ENCODE data around the gene APMAP.

APMAP gene

DNA sequence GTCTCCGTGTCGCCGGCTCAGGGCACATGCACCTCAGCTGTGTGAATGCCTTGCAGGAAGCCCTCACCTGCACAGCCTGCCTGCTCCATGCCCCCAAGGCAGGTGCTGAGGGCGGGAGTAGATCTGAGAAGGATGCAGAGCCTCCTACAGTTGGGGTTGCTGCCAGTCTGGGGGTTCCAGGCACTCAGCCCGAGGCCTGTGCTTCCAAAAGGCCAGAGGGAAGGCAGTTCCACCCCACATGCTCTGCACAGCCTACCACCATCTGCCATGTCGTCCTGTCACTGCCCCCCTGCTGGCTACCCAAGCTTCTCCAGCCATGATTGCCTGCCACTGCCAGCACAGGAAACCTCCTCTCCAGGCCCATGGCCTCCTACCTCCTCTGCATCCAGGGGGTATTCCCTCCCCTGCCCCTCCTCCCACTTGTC is 46.1 kb upstream of the APMAP start:
- H3K27me3 ChIP-seq (ENCODE audit: insufficient read depth, poor library complexity, severe bottlenecking) = no peaks in the 10 kb centered on the region
- TF ChIP-seq, protein P1, sequence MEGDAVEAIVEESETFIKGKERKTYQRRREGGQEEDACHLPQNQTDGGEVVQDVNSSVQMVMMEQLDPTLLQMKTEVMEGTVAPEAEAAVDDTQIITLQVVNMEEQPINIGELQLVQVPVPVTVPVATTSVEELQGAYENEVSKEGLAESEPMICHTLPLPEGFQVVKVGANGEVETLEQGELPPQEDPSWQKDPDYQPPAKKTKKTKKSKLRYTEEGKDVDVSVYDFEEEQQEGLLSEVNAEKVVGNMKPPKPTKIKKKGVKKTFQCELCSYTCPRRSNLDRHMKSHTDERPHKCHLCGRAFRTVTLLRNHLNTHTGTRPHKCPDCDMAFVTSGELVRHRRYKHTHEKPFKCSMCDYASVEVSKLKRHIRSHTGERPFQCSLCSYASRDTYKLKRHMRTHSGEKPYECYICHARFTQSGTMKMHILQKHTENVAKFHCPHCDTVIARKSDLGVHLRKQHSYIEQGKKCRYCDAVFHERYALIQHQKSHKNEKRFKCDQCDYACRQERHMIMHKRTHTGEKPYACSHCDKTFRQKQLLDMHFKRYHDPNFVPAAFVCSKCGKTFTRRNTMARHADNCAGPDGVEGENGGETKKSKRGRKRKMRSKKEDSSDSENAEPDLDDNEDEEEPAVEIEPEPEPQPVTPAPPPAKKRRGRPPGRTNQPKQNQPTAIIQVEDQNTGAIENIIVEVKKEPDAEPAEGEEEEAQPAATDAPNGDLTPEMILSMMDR (IDR thresholded peaks at IDR 0.05; ENCODE audit: poor library complexity, severe bottlenecking) = no peak
- H3K4me3 ChIP-seq (ENCODE audit: severe bottlenecking) = no peak overlapping the region
- no peak overlapping the region for H3K27ac ChIP-seq (ENCODE audit: poor library complexity, severe bottlenecking)
- no peaks in the 10 kb centered on the region for H3K9me3 ChIP-seq (ENCODE audit: severe bottlenecking)
- ATAC-seq (ENCODE audit: low read depth) (no peak), DNase-seq (ENCODE audit: low spot score) (no peak)
- no peaks in the 10 kb centered on the region for H3K4me1 ChIP-seq (ENCODE audit: insufficient read depth, poor library complexity, severe bottlenecking)
- H3K36me3 ChIP-seq (ENCODE audit: low read depth) = no peaks in the 10 kb centered on the region

DNA sequence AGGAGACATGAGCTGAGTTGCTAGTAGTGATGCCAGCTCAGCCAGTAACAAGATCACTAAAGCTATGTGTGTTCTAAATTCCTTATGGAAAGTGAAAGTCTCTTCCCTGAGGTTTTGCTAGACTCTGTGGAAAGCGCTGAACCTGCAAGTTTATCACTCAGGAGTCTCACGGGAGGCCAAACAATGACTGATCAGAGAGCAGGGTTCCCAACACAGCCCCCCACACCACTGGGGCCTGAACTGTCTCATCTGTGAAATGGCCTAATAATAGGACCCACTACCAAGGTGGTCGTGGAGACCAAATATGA is 45.5 kb upstream of the APMAP start:
- TF ChIP-seq, protein P1 (IDR thresholded peaks at IDR 0.05; ENCODE audit: poor library complexity, severe bottlenecking) = no peak
- no peak for ATAC-seq (ENCODE audit: low read depth)
- no peaks in the 10 kb centered on the region for H3K4me1 ChIP-seq (ENCODE audit: insufficient read depth, poor library complexity, severe bottlenecking)

DNA sequence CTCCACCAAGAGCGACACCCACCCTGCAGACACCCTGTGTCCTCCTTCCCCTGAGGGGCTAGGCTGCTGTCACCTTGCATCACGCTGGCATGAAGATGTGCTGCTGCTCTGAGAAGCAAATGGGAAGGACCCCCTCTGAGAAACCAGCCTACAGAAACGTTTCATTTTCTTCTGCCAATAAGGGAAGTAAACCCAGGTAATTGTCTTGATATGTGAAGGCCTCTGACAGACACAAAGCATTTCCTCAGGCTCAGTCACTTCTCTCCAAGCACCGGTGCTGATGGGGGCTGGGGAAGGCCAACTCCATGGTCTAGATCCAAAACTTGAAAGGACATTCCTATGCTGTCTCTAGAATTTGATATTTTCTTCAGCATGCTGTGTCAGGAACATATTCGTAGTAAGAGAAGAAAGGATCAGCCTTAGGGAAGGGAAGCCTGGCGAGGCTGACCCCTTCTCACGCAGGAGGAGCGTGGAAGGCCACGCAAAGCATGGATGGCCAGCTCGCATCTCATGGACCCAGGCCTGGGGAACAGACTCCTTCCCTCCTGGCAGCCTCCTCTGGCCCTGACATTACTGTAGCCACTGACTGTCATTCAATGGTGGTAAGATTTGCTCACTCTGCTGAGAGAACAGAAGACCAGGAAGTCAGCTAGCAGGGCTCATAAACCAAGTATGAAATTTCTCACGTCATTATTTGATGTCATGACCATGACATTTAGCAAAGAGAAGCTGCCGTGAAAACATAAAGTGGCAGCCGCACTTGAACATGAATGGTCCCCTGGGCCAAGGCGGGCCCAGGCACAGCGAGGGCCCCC is 44.9 kb upstream of the APMAP start:
- TF ChIP-seq, protein P1 (IDR thresholded peaks at IDR 0.05; ENCODE audit: poor library complexity, severe bottlenecking) = no peak
- H3K27me3 ChIP-seq (ENCODE audit: insufficient read depth, poor library complexity, severe bottlenecking) = no peaks in the 10 kb centered on the region
- no peak overlapping the region for H3K4me3 ChIP-seq (ENCODE audit: severe bottlenecking)
- no peak overlapping the region for H3K27ac ChIP-seq (ENCODE audit: poor library complexity, severe bottlenecking)
- ATAC-seq (ENCODE audit: low read depth) (no peak), DNase-seq (ENCODE audit: low spot score) (no peak)
- no peaks in the 10 kb centered on the region for H3K36me3 ChIP-seq (ENCODE audit: low read depth)
- H3K4me1 ChIP-seq (ENCODE audit: insufficient read depth, poor library complexity, severe bottlenecking) = no peaks in the 10 kb centered on the region
- no peaks in the 10 kb centered on the region for H3K9me3 ChIP-seq (ENCODE audit: severe bottlenecking)

More for the DNA sequence above, 45.5 kb upstream of the APMAP start:
- H3K27me3 ChIP-seq (ENCODE audit: insufficient read depth, poor library complexity, severe bottlenecking) = no peaks in the 10 kb centered on the region
- H3K4me3 ChIP-seq (ENCODE audit: severe bottlenecking) = no peak overlapping the region
- no peaks in the 10 kb centered on the region for H3K9me3 ChIP-seq (ENCODE audit: severe bottlenecking)
- H3K36me3 ChIP-seq (ENCODE audit: low read depth) = no peaks in the 10 kb centered on the region
- no peak for DNase-seq (ENCODE audit: low spot score)
- no peak overlapping the region for H3K27ac ChIP-seq (ENCODE audit: poor library complexity, severe bottlenecking)

DNA sequence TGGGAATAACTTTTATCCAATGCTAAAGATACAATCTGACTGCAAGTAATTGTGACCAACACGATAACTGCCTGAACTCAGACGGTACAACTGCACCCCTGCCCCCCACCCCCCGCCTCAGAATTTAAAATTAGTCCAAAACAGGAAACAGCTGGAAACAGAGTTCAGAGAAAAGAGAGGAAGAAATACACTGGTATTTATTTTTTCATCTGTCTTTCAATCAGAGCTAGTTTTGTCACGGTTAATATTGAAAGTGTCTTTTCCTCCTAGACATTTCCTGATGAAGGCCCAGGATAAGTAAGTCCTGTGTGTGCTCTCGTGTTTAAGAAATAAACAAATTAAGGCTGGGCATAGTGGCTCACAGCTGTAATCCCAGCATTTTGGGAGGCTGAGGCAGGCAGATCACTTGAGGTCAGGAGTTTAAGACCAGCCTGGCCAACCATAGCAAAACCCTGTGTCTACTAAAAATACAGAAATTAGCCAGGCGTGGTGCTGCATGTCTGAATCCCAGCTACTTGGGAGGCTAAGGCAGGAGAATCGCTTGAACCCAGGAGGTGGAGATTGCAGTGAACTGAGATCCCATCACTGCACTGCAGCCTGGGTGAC is 43.9 kb upstream of the APMAP start:
- Histone ChIP-seq H3K27ac (ENCODE audit: poor library complexity, severe bottlenecking) (no peak overlapping the region), H3K4me1 (ENCODE audit: insufficient read depth, poor library complexity, severe bottlenecking) (no peaks in the 10 kb centered on the region), H3K4me3 (ENCODE audit: severe bottlenecking) (no peak overlapping the region), H3K9me3 (ENCODE audit: severe bottlenecking) (no peaks in the 10 kb centered on the region), H3K36me3 (ENCODE audit: low read depth) (no peaks in the 10 kb centered on the region), H3K27me3 (ENCODE audit: insufficient read depth, poor library complexity, severe bottlenecking) (no peaks in the 10 kb centered on the region)
- TF ChIP-seq, protein P1 (IDR thresholded peaks at IDR 0.05; ENCODE audit: poor library complexity, severe bottlenecking) = no peak
- DNase-seq (ENCODE audit: low spot score) (no peak), ATAC-seq (ENCODE audit: low read depth) (no peak)

DNA sequence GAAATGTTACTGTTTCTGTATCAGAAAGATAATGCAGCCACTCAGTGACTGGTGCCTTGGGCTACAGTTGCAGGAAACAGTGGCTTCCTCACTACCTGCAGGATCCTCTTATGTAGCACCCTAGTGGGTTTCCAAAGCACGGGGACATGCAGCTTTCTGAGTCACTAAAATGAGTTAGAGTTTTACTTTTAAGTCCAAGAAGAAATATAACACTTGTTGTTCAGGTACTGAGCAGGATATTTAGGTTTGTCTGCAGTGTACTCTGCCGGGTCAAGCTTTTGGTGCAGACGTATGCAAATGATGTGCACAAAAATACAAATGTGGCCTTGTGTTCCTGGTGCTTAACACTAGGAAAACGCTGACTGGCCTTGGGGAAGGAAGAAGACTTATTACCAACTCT is 43.4 kb upstream of the APMAP start:
- Histone ChIP-seq H3K4me1 (ENCODE audit: insufficient read depth, poor library complexity, severe bottlenecking) (no peaks in the 10 kb centered on the region), H3K36me3 (ENCODE audit: low read depth) (no peaks in the 10 kb centered on the region), H3K9me3 (ENCODE audit: severe bottlenecking) (no peaks in the 10 kb centered on the region), H3K4me3 (ENCODE audit: severe bottlenecking) (no peak overlapping the region), H3K27ac (ENCODE audit: poor library complexity, severe bottlenecking) (no peak overlapping the region), H3K27me3 (ENCODE audit: insufficient read depth, poor library complexity, severe bottlenecking) (no peaks in the 10 kb centered on the region)
- TF ChIP-seq, protein P1 (IDR thresholded peaks at IDR 0.05; ENCODE audit: poor library complexity, severe bottlenecking) = no peak
- no peak for DNase-seq (ENCODE audit: low spot score)
- ATAC-seq (ENCODE audit: low read depth) = no peak

Measured in RWPE2 (cell line).